ENCODE data around the gene HLA-G.

- no peak for TF ChIP-seq CTCF (conservative IDR thresholded peaks at IDR 0.05)
- TF ChIP-seq EZH2 (IDR thresholded peaks at IDR 0.05; ENCODE audit: low read depth), result no peak
Measured at GRCh38 chr6:29831776-29832175, 4.2 kb downstream of the HLA-G start.
